ENCODE measurements around the gene SRGAP1.
A peak's percentile ranks its signal among the peaks of the same experiment; 100 is the strongest.
"Not testable (repeated sequence)": the region's sequence is repeated elsewhere in the genome, so short reads cannot be mapped to it uniquely, and the experiment has no call there.

SRGAP1 gene

GRCh38 chr12:63841011-63841410, 3.5 kb upstream of the SRGAP1 start:
- no peak for DNase-seq

GRCh38 chr12:63841571-63841970, 2.9 kb upstream of the SRGAP1 start:
- no peak for DNase-seq

- not testable (repeated sequence) for DNase-seq
These were observed 1.8 kb upstream of the SRGAP1 start for GRCh38 chr12:63842750-63843149.

GRCh38 chr12:63843254-63843720, 1.2 kb upstream of the SRGAP1 start:
- DNase-seq: peak; percentile 27

- peak; percentile 80 for DNase-seq
These were observed 644 bp upstream of the SRGAP1 start for GRCh38 chr12:63843721-63844390.

- DNase-seq: no peak
These were observed 1.2 kb downstream of the SRGAP1 start for GRCh38 chr12:63845726-63846125.

GRCh38 chr12:63846238-63846967, 1.9 kb downstream of the SRGAP1 start:
- no peak for DNase-seq

GRCh38 chr12:63848450-63848849, 4.0 kb downstream of the SRGAP1 start:
- DNase-seq: no peak

- DNase-seq: no peak
These were observed 4.7 kb downstream of the SRGAP1 start for GRCh38 chr12:63849106-63849620.

GRCh38 chr12:63849641-63850040, 5.1 kb downstream of the SRGAP1 start:
- no peak for DNase-seq

- DNase-seq: no peak
These were observed 9.5 kb downstream of the SRGAP1 start for GRCh38 chr12:63853978-63854377.

GRCh38 chr12:63855299-63855698, 10.8 kb downstream of the SRGAP1 start:
- DNase-seq: no peak

GRCh38 chr12:63857771-63858670, 13.5 kb downstream of the SRGAP1 start:
- no peak for DNase-seq

- not testable (repeated sequence) for DNase-seq
These were observed 15.4 kb downstream of the SRGAP1 start for GRCh38 chr12:63859880-63860279.

GRCh38 chr12:63862187-63862968, 17.9 kb downstream of the SRGAP1 start:
- DNase-seq: no peak

GRCh38 chr12:63862969-63863230, 18.4 kb downstream of the SRGAP1 start:
- DNase-seq: no peak

- no peak for DNase-seq
These were observed 19.4 kb downstream of the SRGAP1 start for GRCh38 chr12:63863658-63864453.

- no peak for DNase-seq
These were observed 19.9 kb downstream of the SRGAP1 start for GRCh38 chr12:63864454-63864706.

- no peak for DNase-seq
These were observed 20.9 kb downstream of the SRGAP1 start for GRCh38 chr12:63865448-63865847.

- DNase-seq: no peak
These were observed 22.6 kb downstream of the SRGAP1 start for GRCh38 chr12:63867053-63867452.

GRCh38 chr12:63869656-63870055, 25.2 kb downstream of the SRGAP1 start:
- no peak for DNase-seq

GRCh38 chr12:63870838-63871237, 26.3 kb downstream of the SRGAP1 start:
- no peak for DNase-seq
